ENCODE data around the gene POLR1C.
A peak's percentile ranks its signal among the peaks of the same experiment; 100 is the strongest.

The POLR1C gene

DNA sequence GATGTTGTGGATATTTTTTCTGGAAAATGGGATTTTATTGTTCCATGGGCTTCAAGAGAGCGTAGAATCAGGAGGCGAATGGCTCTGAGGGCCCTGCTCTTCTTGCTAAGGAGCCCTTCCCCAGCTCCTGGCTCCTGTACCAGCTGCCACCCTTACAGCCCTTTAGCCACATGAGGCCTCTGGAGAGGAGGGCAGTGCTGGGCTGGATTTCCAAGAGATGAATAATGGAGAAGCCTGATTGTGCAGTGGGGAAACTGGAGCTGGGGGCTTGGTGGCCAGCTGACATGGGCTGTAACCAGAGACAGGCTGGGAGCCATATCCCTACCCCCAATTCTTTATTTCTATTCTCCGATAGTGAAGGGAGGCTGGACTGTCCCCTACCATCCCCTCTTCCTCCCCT is 16.0 kb upstream of the POLR1C start:
- no peaks in the 10 kb centered on the region for H3K9me3 ChIP-seq (ENCODE audit: control insufficient read depth, insufficient read depth, low read depth, low read length)
- TF ChIP-seq ZNF133 (tag by site-specific recombination; IDR thresholded peaks at IDR 0.05), result no peak
- no peak for TF ChIP-seq ZNF19 (tag by site-specific recombination; IDR thresholded peaks at IDR 0.05; ENCODE audit: low read depth)
- POLR2A ChIA-PET, result interaction anchor here (0.7 to 1.1 kb wide), 3 partner anchors 10 to 108 kb away, joined by 3 to 6 read pairs (median 6); partner anchors contain the start of genes LRRC73, POLR1C and YIPF3
- CTCF ChIA-PET, result interaction anchor here (0.7 to 1.4 kb wide), 5 partner anchors 9 to 646 kb away, joined by 3 to 5 read pairs (median 4); no protein-coding TSS in a partner anchor
- no peak overlapping the region for H3K4me3 ChIP-seq (ENCODE audit: low read depth, low read length)
- peaks cover 13 to 88% of the 10 kb centered on the region in 2 experiments; a peak in 2 of 3 replicates for H3K36me3 ChIP-seq (ENCODE audit: control insufficient read depth in 2 of 2, insufficient read depth in 1 of 2, low read length in 2 of 2)
- peaks cover 3% of the 10 kb centered on the region for H3K4me1 ChIP-seq (ENCODE audit: control insufficient read depth, insufficient read depth, low read length)
- no peak overlapping the region for H3K27ac ChIP-seq (ENCODE audit: extremely low read depth, low read depth, low read length)

GRCh38 chr6:43502666-43503065 is 14.2 kb upstream of the POLR1C start:
- ChIA-PET CTCF (interaction anchor here (1.0 to 1.5 kb wide), 3 partner anchors 9 to 49 kb away, joined by 3 to 7 read pairs (median 5); no protein-coding TSS in a partner anchor), POLR2A (no interaction called here)
- H3K36me3 ChIP-seq (ENCODE audit: control insufficient read depth in 2 of 2, insufficient read depth in 1 of 2, low read length in 2 of 2), result peaks cover 13 to 82% of the 10 kb centered on the region in 2 experiments; a peak in 2 of 3 replicates
- no peak overlapping the region for H3K4me3 ChIP-seq (ENCODE audit: low read depth, low read length)
- H3K4me1 ChIP-seq (ENCODE audit: control insufficient read depth, insufficient read depth, low read length), result no peaks in the 10 kb centered on the region
- no peaks in the 10 kb centered on the region for H3K9me3 ChIP-seq (ENCODE audit: control insufficient read depth, insufficient read depth, low read depth, low read length)
- no peak for TF ChIP-seq ZSCAN16 (tag by site-specific recombination; IDR thresholded peaks at IDR 0.05)
- no peak for TF ChIP-seq ZBTB11 (tag by site-specific recombination; conservative IDR thresholded peaks at IDR 0.05; ENCODE audit: low read depth)
- no peak for TF ChIP-seq ZNF747 (tag by site-specific recombination; IDR thresholded peaks at IDR 0.05)
- TF ChIP-seq ZNF2 (tag by site-specific recombination; IDR thresholded peaks at IDR 0.05), result no peak
- no peak overlapping the region for H3K27ac ChIP-seq (ENCODE audit: extremely low read depth, low read depth, low read length)

DNA sequence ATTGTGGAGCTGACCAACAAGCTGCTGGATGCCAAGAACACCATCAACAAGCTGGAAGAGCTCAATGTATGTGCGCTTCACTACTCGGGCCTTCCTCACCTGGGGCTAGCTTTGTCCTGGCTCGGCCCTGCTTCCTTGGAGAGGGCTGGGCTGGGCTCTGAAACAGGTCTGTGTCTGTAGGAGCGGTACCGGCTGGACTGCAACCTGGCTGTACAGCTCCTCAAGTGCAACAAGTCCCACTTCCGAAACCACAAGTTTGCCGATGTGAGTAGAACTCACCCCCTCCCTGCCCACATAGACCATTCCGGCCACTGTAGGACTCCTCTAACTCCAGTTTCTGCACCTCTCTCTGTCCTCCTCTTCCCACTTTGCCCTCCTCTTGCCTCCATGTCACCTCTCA is 13.4 kb upstream of the POLR1C start:
- POLR2A ChIA-PET, result no interaction called here

More for the DNA sequence above, 13.4 kb upstream of the POLR1C start:
- no peak overlapping the region for H3K4me3 ChIP-seq (ENCODE audit: low read depth, low read length)
- no peak for TF ChIP-seq ZNF138 (tag by site-specific recombination; IDR thresholded peaks at IDR 0.05; ENCODE audit: borderline replicate concordance)
- no peak for TF ChIP-seq PRDM1 (tag by site-specific recombination; IDR thresholded peaks at IDR 0.05)
- no peak for TF ChIP-seq ZNF654 (tag by site-specific recombination; IDR thresholded peaks at IDR 0.05; ENCODE audit: low read depth)
- TF ChIP-seq KLF16 (tag by site-specific recombination; IDR thresholded peaks at IDR 0.05), result no peak
- TF ChIP-seq, protein P1, sequence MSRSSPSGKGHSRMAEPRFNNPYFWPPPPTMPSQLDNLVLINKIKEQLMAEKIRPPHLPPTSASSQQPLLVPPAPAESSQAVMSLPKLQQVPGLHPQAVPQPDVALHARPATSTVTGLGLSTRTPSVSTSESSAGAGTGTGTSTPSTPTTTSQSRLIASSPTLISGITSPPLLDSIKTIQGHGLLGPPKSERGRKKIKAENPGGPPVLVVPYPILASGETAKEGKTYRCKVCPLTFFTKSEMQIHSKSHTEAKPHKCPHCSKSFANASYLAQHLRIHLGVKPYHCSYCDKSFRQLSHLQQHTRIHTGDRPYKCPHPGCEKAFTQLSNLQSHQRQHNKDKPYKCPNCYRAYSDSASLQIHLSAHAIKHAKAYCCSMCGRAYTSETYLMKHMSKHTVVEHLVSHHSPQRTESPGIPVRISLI (tag by site-specific recombination; IDR thresholded peaks at IDR 0.05), result no peak
- peak; percentile 85 for TF ChIP-seq SCRT2 (tag by site-specific recombination; IDR thresholded peaks at IDR 0.05)
- TF ChIP-seq, protein P2, sequence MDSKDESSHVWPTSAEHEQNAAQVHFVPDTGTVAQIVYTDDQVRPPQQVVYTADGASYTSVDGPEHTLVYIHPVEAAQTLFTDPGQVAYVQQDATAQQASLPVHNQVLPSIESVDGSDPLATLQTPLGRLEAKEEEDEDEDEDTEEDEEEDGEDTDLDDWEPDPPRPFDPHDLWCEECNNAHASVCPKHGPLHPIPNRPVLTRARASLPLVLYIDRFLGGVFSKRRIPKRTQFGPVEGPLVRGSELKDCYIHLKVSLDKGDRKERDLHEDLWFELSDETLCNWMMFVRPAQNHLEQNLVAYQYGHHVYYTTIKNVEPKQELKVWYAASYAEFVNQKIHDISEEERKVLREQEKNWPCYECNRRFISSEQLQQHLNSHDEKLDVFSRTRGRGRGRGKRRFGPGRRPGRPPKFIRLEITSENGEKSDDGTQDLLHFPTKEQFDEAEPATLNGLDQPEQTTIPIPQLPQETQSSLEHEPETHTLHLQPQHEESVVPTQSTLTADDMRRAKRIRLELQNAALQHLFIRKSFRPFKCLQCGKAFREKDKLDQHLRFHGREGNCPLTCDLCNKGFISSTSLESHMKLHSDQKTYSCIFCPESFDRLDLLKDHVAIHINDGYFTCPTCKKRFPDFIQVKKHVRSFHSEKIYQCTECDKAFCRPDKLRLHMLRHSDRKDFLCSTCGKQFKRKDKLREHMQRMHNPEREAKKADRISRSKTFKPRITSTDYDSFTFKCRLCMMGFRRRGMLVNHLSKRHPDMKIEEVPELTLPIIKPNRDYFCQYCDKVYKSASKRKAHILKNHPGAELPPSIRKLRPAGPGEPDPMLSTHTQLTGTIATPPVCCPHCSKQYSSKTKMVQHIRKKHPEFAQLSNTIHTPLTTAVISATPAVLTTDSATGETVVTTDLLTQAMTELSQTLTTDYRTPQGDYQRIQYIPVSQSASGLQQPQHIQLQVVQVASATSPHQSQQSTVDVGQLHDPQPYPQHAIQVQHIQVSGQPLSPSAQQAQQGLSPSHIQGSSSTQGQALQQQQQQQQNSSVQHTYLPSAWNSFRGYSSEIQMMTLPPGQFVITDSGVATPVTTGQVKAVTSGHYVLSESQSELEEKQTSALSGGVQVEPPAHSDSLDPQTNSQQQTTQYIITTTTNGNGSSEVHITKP (tag by site-specific recombination; IDR thresholded peaks at IDR 0.05), result peak; percentile 68
- H3K27ac ChIP-seq (ENCODE audit: extremely low read depth, low read depth, low read length), result no peak overlapping the region
- CTCF ChIA-PET, result interaction anchor here (0.6 to 1.5 kb wide), 3 partner anchors 10 to 50 kb away, joined by 3 to 7 read pairs (median 5); no protein-coding TSS in a partner anchor
- peaks cover 8 to 74% of the 10 kb centered on the region in 2 experiments; a peak in 2 of 3 replicates for H3K36me3 ChIP-seq (ENCODE audit: control insufficient read depth in 2 of 2, insufficient read depth in 1 of 2, low read length in 2 of 2)
- no peaks in the 10 kb centered on the region for H3K9me3 ChIP-seq (ENCODE audit: control insufficient read depth, insufficient read depth, low read depth, low read length)
- H3K4me1 ChIP-seq (ENCODE audit: control insufficient read depth, insufficient read depth, low read length), result no peaks in the 10 kb centered on the region
